ENCODE data around the gene PMPCA.

- TF ChIP-seq GATA3 (IDR thresholded peaks at IDR 0.05; ENCODE audit: low read depth, low read length) = no peak
- no peak for TF ChIP-seq GATA2 (IDR thresholded peaks at IDR 0.05; ENCODE audit: low read depth, low read length)
Measured at GRCh38 chr9:136437839-136438547, 27.5 kb downstream of the PMPCA start.
